KBM-7 (cell line): ENCODE results near the gene PFDN4.
"Not testable (repeated sequence)": the region's sequence is repeated elsewhere in the genome, so short reads cannot be mapped to it uniquely, and the experiment has no call there.

Experiments
- DNase-seq: peaks from one replicate; pipeline ENCODE4 v3.0.0-alpha.2; 2015
- in situ Hi-C: fragments of 300-500 bp; cut with MboI; formaldehyde crosslinking; loops from 2 replicates; pipeline ENCODE4 v1.14.3; 2020; ENCODE audit warnings: low sequenced_read_pairs, low pct_unique_long_range_greater_than_20kb, mixed read lengths

The PFDN4 gene

DNA sequence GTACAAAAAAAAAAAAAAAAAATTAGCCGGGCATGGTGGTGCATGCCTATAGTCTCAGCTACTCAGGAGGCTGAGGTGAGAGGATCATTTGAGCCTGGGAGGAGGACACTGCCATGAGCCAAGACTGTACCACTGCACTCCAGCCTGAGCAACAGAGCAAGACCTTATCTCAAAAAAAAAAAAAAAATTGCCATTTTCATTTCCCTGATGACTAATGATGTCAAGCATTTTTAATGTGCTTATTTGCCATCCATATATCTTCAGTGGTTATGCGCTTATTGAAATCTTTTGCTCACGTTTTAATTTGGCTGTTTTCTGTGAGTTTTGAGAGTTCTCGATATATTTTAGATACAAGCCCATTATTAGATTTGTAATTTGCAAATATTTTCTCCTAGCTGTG, 46.7 kb downstream of the PFDN4 start:
- in situ Hi-C loops: no loop called here
- DNase-seq: no peak

DNA sequence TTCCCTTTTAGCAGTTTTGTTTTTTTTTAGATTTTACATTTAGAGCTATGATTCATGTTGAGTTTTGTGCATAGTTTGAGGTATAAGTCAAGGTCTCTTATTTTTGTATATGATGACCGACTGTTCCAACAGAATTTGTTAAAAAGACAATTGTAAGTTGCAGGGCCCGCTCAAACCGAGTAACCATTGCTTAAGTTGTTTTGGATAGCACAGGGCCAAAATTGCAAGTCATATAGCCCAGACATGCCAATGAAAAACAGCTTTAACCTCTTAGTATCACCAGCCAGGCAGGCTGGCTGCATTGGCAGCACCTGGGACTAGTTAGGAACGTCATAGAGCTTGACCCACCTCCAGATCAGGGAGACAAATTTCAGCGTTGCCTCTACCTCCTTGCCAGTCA, 47.3 kb downstream of the PFDN4 start:
- no peak for DNase-seq
- in situ Hi-C loops: no loop called here

DNA sequence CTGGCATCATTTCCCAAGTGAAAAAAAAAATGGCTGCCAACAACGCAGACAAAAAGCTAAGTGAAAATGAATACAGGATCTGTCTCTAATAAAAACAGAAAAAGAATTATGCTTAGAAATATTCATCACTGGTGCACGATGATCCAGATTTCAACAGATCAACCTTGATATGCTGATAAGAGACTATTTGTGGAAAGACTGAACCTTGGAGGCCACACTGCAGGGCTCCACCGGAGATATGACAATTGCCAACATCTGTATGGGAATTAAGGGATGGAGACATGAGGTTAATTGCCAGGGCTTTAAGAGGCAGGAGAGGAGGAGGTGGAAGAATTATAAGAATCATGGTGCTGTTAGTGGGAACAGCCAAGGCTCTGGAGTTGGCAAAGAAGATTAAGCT, 48.3 kb downstream of the PFDN4 start:
- no peak for DNase-seq
- in situ Hi-C loops: no loop called here

DNA sequence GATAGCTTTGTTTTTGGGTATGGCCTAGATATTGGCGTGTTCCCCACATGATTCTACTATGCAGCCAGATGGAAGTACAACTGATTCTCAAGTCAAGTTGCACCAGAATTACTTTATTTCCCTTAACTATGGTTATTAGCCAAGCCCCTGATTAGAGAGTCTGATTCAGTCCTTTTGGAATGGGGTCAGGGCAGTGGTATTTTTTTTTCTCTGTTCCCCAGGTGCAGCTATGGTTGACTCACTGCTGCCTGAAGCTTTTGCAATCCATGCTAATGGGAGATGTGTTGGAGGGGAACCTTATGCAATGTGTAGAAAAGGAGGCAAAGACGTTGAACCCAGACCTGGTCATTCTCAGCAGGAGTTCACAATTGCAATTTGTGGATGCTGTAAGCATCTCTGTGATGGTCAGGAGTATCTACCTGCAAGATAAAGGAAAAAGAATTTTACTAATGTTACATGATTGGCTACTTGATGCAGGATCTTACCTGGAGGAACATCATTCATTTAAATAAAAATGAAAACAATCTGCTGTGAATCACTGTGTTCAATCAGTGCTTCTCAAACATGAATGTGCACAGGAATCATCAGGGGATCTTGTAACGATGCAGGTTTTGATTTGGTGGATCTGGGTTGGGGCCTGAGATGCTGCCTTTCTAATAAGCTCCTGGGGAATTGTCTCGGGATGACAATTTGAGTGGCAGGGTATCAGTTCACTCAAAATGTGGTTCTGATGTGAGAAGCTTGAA, 49.4 kb downstream of the PFDN4 start:
- in situ Hi-C loops: no loop called here
- no peak for DNase-seq

DNA sequence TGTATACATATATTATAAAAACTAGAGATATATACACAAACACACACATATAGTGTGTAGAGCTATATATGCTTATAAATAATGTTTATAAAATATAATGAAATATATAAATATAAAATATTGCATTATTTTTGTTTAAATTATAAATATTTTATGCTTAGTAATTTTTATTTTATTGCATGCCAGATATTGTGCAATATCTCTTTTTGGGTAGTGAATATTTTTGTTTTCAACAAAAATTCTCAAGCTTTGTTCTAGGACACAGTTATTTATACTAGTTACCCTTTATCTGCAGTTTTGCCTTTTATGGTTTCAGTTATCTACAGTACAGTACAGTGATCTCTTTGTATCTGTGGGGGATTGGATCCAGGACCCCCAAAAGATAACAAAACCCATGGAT, 52.2 kb downstream of the PFDN4 start:
- in situ Hi-C loops: no loop called here
- DNase-seq: no peak

DNA sequence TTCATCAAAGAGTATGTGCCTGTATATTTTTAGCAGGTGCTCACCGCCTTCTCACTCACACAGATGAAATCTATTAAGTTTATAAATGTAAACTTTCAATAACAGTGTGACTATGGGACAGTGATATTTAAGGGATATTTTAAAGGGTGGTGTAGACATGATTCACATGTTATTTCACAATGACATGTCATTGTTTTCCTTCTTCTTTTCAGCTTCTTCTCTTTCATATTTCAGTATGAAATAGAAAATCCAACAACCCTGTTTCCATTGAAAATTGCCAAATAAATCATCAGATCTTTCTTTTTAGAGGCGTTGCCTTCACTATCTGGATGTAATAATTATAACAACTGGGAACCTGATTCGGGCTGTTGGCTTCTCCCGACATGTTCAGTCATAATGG, 54.8 kb downstream of the PFDN4 start:
- in situ Hi-C loops: no loop called here
- no peak for DNase-seq

DNA sequence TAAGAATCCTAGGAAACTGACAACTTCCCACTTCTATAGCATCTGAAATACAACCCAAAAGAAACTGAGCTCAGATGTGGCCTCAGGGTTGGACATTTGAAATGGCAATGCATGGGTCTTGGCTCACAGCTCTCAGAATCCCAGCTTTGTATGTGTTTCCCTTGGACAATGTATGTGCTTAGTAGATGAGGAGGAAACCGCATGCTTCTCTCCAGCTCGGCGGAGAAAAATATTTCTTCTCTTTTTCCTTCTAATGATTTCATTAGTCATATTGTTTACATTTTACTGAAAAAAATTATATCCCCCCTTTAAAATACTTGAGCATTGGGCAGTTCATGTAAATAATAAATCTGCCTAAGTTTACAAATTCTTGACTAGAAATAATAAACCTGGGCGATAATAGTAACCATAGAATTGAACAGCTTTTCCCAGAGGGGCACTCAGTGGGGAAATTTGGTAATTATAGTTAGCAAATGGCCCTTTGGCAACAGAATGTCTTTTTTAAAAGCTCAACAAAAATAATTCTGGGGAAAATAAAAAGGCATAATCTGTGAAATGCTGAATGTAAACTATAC, 55.3 kb downstream of the PFDN4 start:
- in situ Hi-C loops: no loop called here

DNA sequence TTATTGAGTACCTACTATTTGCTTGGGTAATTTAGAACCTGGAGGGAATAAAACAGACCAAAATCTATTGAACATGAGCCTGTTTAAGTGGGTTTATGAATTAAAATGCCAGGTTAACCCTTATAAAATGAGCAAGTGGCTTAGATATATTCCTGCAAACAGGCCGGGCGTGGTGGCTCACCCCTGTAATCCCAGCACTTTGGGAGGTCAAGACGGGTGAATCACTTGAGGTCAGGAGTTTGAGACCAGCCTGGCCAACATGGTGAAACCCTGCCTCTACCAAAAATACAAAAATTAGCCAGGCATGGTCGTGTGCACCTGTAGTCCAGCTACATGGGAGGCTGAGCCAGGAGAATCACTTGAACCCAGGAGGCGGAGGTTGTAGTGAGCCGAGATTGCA, 57.9 kb downstream of the PFDN4 start:
- DNase-seq, in situ Hi-C loops: not testable (repeated sequence)

More for the DNA sequence above, 55.3 kb downstream of the PFDN4 start:
- DNase-seq: no peak

DNA sequence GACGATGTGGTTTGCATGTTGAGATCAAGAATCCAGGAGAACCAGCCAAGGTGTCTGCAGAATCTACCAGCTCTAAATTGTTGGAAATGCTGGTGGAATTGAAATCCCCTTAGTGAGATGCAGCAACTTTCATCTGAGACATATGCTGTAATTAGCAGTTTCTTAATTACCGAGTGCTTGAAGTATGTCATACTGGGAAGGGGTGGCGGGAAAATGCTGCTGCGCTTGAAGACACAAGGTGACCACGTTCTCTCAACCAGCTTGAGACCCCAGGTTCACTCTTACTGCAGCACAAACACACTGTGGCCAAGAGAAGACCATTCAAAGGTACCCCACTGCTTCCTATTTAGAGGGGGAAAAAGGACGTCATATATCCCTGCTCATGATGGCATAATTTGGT, 59.0 kb downstream of the PFDN4 start:
- in situ Hi-C loops: no loop called here
- DNase-seq: no peak

DNA sequence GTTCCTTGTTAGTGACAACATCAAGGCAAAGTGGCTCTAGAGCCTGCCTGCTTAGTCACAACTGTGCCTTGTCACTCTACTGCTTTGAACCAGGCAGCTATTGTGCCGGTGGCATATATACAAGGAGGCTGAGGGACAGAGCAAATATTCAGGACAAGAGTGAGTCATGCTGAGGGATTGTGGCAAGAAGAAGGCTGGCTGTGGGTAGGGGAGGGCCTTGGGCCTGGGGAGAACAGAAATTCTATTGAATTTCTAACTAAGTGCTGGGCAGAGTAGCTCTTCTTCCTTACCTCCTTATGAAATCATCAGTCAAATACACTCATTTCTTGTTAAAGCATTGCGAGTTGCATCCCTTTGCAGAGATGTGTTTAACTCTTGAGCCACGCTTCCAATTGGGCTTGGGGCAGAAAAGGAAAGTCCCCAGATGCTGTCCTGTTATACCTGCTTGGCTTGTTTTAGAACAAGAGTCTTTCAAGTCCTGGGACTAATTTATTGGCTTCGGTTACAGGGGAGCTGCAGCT, 59.7 kb downstream of the PFDN4 start:
- no peak for DNase-seq
- in situ Hi-C loops: no loop called here

DNA sequence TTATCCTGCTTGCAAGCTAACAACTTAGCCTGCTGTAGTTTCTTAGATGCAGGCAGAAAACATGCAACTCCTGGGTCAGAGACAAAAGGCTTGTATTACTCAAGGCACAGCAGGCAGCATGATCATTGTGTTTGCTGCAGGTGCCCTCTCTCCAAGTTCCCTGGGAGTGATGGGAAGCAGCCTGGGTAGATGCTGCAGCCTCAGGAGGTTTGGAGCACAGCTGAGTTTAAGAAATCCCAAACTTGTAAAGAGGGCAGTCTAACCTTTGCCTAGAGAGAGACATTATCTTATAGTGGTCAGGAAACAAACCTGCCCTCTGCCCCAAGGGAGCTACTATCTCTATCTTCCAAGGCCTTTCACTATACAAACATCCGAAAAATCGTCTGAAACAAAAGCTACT, 61.1 kb downstream of the PFDN4 start:
- no peak for DNase-seq
- in situ Hi-C loops: no loop called here
